Measurements from ENCODE around the gene ITPRID2. TPM values are rescaled to one million over a fixed set of nuclear protein-coding genes. Genes with fewer than 3 reads are reported as not detected.

Gene ITPRID2
- total RNA-seq, 1 donor from 2014 or later = 100 TPM

DNA sequence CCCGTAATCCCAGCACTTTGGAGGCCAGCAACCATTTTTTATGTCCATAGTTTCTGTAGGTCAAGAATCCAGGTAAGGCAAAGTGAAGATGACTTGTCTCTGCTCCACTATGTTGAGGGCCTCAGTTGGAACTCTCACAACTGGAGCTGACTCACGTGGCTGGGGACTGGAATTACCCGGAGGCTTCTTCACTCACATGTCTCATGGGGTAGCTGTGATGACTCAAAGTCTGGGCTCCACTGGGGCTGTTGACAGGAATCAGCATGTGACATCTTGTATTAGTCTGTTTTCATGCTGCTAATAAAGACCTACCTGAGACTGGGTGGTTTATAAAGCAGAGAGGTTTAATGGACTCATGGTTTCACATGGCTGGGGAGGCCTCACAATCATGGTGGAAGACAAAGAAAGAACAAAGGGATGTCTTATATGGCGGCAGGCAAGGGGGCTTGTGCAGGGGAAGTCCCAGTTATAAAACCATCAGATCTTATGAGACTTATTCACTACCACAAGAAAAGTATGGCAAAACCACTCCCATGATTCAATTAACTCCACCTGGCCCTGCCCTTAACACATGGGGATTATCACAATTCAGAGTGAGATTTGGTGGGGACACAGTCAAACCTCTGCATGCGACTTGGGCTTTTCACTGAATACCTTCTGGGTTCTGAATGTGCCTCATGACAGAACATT is 86.3 kb downstream of the ITPRID2 start:
- H3K36me3 Mint-ChIP-seq (ENCODE audit: unreplicated experiment) = no peaks in the 10 kb centered on the region
- no peak overlapping the region for H3K27ac Mint-ChIP-seq (ENCODE audit: unreplicated experiment)
- no peak for DNase-seq (ENCODE audit: extremely low spot score, unreplicated experiment)
- no peak overlapping the region for H3K4me3 Mint-ChIP-seq (ENCODE audit: unreplicated experiment)
- H3K27me3 Mint-ChIP-seq (ENCODE audit: unreplicated experiment) = no peaks in the 10 kb centered on the region
- TF ChIP-seq, protein P1, sequence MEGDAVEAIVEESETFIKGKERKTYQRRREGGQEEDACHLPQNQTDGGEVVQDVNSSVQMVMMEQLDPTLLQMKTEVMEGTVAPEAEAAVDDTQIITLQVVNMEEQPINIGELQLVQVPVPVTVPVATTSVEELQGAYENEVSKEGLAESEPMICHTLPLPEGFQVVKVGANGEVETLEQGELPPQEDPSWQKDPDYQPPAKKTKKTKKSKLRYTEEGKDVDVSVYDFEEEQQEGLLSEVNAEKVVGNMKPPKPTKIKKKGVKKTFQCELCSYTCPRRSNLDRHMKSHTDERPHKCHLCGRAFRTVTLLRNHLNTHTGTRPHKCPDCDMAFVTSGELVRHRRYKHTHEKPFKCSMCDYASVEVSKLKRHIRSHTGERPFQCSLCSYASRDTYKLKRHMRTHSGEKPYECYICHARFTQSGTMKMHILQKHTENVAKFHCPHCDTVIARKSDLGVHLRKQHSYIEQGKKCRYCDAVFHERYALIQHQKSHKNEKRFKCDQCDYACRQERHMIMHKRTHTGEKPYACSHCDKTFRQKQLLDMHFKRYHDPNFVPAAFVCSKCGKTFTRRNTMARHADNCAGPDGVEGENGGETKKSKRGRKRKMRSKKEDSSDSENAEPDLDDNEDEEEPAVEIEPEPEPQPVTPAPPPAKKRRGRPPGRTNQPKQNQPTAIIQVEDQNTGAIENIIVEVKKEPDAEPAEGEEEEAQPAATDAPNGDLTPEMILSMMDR (IDR thresholded peaks at IDR 0.05) = no peak
- peaks cover 3% of the 10 kb centered on the region for H3K4me1 Mint-ChIP-seq (ENCODE audit: unreplicated experiment)
- no peaks in the 10 kb centered on the region for H3K9me3 Mint-ChIP-seq (ENCODE audit: unreplicated experiment)

DNA sequence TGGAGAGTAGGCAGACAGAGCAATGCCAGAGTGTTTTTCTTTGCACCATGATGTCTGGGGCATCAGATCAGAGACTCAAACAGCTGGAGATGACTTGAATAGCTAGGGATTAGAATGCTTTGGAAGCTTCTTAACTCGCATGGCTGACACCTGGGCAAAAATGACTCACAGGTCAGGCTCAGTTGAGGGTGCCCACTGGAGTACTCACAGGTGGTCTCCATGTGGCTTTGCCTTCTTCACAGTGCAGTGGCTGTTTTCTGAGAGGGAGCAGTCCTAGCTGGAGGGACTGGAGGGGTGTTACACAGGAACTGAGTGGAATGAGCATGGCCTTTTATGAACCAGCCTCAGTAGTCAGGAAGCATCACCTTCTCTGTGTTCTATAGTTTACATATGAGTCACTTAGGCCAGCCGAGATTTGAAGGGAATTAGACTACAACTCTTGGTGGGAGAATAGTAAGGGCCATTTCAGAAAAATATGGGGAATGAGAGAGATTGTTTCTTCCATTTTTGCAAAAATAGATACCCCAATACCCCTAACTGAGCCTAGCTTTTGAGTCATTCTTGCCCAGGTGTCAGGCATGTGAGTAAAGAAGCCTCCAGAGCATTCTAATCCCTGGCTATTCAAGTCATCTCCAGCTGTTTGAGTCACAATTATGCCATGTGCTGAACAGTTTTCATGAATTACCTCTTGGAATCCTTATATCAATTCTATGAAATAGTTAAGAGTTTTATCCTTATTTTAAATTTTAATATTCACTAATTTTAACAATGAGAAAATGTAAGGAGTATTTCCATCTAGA is 87.0 kb downstream of the ITPRID2 start:
- no peak overlapping the region for H3K4me3 Mint-ChIP-seq (ENCODE audit: unreplicated experiment)
- no peaks in the 10 kb centered on the region for H3K27me3 Mint-ChIP-seq (ENCODE audit: unreplicated experiment)
- no peaks in the 10 kb centered on the region for H3K36me3 Mint-ChIP-seq (ENCODE audit: unreplicated experiment)
- no peaks in the 10 kb centered on the region for H3K9me3 Mint-ChIP-seq (ENCODE audit: unreplicated experiment)
- peaks cover 3% of the 10 kb centered on the region for H3K4me1 Mint-ChIP-seq (ENCODE audit: unreplicated experiment)
- DNase-seq (ENCODE audit: extremely low spot score, unreplicated experiment) = no peak
- no peak overlapping the region for H3K27ac Mint-ChIP-seq (ENCODE audit: unreplicated experiment)
- TF ChIP-seq, protein P1 (IDR thresholded peaks at IDR 0.05) = no peak

Other genes with a start within 250 kb of the ITPRID2 start
- not detected in 2 replicates for gene CERKL, start 234.6 kb upstream of the ITPRID2 start, total RNA-seq
- not detected in 2 replicates for gene NEUROD1, start 211.2 kb upstream of the ITPRID2 start, total RNA-seq
- 1.5 and 1.6 TPM in 2 replicates for gene PPP1R1C, start 94.1 kb downstream of the ITPRID2 start, total RNA-seq

All from osteocyte (in vitro differentiated cells).